Measurements from ENCODE around the gene MCL1.

The MCL1 gene

GRCh38 chr1:150543500-150544143, 35.8 kb downstream of the MCL1 start:
- no peaks in the 10 kb centered on the region for H3K9me3 ChIP-seq (replicated peaks; ENCODE audit: low read length)
- no peak overlapping the region for H3K4me3 ChIP-seq (ENCODE audit: low read length)
- no peaks in the 10 kb centered on the region for H3K36me3 ChIP-seq (ENCODE audit: insufficient read depth, low read length)
- H3K27me3 ChIP-seq (ENCODE audit: control insufficient read depth, insufficient read depth, low read length), result no peaks in the 10 kb centered on the region
- H3K4me1 ChIP-seq (ENCODE audit: control insufficient read depth, insufficient read depth, low read length), result peaks cover 19% of the 10 kb centered on the region
- peak overlapping the region; percentile 10 for H3K9ac ChIP-seq (ENCODE audit: low read depth, low read length)
- H3K4me2 ChIP-seq (ENCODE audit: low read length), result peak overlapping the region; percentile 65

GRCh38 chr1:150537732-150538684, 41.4 kb downstream of the MCL1 start:
- no peaks in the 10 kb centered on the region for H3K36me3 ChIP-seq (ENCODE audit: insufficient read depth, low read length)
- peak overlapping the region; percentile 62 for H3K9ac ChIP-seq (ENCODE audit: low read depth, low read length)
- H3K4me1 ChIP-seq (ENCODE audit: control insufficient read depth, insufficient read depth, low read length), result peaks cover 31% of the 10 kb centered on the region
- no peak overlapping the region for H3K4me2 ChIP-seq (ENCODE audit: low read length)
- H3K9me3 ChIP-seq (replicated peaks; ENCODE audit: low read length), result no peaks in the 10 kb centered on the region
- no peak overlapping the region for H3K4me3 ChIP-seq (ENCODE audit: low read length)
- H3K27me3 ChIP-seq (ENCODE audit: control insufficient read depth, insufficient read depth, low read length), result no peaks in the 10 kb centered on the region

DNA sequence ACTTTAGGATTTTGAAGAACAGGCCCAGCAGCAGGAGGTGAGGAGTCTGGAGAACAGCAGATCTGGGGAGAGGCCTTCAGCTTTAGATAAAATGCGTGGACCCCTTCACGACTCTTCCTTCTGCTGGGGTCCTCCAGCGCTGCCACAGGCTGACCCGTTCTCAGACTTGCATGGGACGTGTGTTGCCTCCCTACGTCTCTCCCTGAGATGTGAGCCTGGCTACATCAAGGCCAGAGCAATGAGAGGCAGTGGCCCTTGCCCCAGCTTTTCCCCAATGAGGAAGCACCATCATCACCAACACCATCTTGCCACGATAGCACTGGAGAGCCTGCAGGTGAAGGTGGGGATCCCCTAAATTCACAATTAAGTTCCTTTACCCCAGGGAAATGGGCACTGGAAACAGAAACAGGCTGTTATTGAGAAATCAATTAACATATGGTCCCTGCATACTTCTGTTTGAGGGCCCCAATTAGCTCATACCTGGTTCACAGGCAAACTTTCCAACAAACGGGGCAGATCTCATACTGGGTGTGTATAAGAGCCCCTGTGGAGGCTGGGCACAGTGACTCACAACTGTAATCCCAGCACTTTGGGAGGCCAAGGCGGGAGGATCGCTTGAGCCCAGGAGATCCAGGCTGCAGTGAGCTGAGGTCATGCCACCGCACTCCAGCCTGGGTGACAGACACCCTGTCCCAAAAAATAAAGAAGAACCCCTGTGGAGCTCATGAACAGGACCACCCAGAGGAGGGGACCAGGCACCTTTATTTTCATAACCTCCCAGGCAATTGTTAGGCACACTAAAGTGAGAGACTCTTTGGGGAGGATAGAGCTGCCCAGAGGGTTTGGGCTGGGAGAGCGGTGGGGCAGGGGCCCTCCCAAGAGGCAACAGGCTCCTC, 42.3 kb downstream of the MCL1 start:
- no peaks in the 10 kb centered on the region for H3K27me3 ChIP-seq (ENCODE audit: control insufficient read depth, insufficient read depth, low read length)
- no peaks in the 10 kb centered on the region for H3K9me3 ChIP-seq (replicated peaks; ENCODE audit: low read length)
- H3K36me3 ChIP-seq (ENCODE audit: insufficient read depth, low read length), result no peaks in the 10 kb centered on the region
- no peak overlapping the region for H3K4me3 ChIP-seq (ENCODE audit: low read length)
- H3K4me2 ChIP-seq (ENCODE audit: low read length), result no peak overlapping the region
- peak overlapping the region; percentile 11 for H3K9ac ChIP-seq (ENCODE audit: low read depth, low read length)
- peaks cover 36% of the 10 kb centered on the region for H3K4me1 ChIP-seq (ENCODE audit: control insufficient read depth, insufficient read depth, low read length)

GRCh38 chr1:150535511-150536287, 43.7 kb downstream of the MCL1 start:
- no peaks in the 10 kb centered on the region for H3K36me3 ChIP-seq (ENCODE audit: insufficient read depth, low read length)
- H3K4me2 ChIP-seq (ENCODE audit: low read length), result peak overlapping the region; percentile 3
- peaks cover 36% of the 10 kb centered on the region for H3K4me1 ChIP-seq (ENCODE audit: control insufficient read depth, insufficient read depth, low read length)
- no peak overlapping the region for H3K4me3 ChIP-seq (ENCODE audit: low read length)
- no peaks in the 10 kb centered on the region for H3K9me3 ChIP-seq (replicated peaks; ENCODE audit: low read length)
- no peaks in the 10 kb centered on the region for H3K27me3 ChIP-seq (ENCODE audit: control insufficient read depth, insufficient read depth, low read length)
- no peak overlapping the region for H3K9ac ChIP-seq (ENCODE audit: low read depth, low read length)

DNA sequence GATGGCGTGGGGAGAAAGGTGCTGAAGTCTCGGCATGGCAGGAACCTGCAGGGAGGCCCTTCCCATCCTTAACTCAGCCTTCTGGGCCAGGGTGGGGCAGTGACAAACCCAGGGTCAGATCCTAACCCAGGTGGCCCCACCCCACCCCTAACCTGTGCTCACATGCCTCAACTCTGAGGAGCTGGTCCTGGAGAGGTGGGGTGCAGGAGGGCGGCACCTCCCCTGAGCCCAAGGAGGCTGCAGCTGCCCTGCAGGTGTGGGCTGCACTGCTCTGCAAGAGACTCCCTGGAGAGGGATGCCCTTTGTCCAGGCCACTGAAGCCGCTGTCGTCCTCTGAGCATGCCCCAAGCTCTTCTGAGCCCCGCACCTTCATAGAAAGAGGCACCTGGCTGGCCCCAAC, 45.4 kb downstream of the MCL1 start:
- Histone ChIP-seq H3K27me3 (ENCODE audit: control insufficient read depth, insufficient read depth, low read length) (no peaks in the 10 kb centered on the region), H3K9me3 (replicated peaks; ENCODE audit: low read length) (no peaks in the 10 kb centered on the region), H3K4me2 (ENCODE audit: low read length) (no peak overlapping the region), H3K36me3 (ENCODE audit: insufficient read depth, low read length) (no peaks in the 10 kb centered on the region), H3K4me3 (ENCODE audit: low read length) (no peak overlapping the region), H3K4me1 (ENCODE audit: control insufficient read depth, insufficient read depth, low read length) (peaks cover 39% of the 10 kb centered on the region), H3K9ac (ENCODE audit: low read depth, low read length) (no peak overlapping the region)

DNA sequence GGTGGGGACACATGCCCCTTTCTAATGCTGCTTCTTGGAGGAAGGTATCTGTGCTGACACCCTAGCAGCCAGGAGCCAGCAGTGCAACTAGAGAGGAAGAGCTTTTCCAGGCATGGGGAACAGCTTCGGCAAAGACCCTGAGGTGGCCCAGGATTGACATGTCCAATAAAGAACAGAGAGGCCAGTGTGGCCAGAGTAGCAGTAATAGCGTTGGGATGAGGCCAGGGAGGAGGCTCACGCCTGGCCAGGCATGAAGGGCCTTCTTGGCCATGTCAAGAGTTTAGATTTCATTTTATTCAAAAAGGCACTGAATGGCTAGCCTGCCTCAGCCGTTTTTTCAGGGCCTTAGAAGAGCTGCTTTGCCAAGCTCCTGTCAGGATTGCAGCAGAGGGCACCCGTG, 46.5 kb downstream of the MCL1 start:
- Histone ChIP-seq H3K4me3 (ENCODE audit: low read length) (no peak overlapping the region), H3K4me1 (ENCODE audit: control insufficient read depth, insufficient read depth, low read length) (peaks cover 40% of the 10 kb centered on the region), H3K4me2 (ENCODE audit: low read length) (no peak overlapping the region), H3K9me3 (replicated peaks; ENCODE audit: low read length) (no peaks in the 10 kb centered on the region), H3K36me3 (ENCODE audit: insufficient read depth, low read length) (no peaks in the 10 kb centered on the region), H3K27me3 (ENCODE audit: control insufficient read depth, insufficient read depth, low read length) (no peaks in the 10 kb centered on the region), H3K9ac (ENCODE audit: low read depth, low read length) (no peak overlapping the region)

DNA sequence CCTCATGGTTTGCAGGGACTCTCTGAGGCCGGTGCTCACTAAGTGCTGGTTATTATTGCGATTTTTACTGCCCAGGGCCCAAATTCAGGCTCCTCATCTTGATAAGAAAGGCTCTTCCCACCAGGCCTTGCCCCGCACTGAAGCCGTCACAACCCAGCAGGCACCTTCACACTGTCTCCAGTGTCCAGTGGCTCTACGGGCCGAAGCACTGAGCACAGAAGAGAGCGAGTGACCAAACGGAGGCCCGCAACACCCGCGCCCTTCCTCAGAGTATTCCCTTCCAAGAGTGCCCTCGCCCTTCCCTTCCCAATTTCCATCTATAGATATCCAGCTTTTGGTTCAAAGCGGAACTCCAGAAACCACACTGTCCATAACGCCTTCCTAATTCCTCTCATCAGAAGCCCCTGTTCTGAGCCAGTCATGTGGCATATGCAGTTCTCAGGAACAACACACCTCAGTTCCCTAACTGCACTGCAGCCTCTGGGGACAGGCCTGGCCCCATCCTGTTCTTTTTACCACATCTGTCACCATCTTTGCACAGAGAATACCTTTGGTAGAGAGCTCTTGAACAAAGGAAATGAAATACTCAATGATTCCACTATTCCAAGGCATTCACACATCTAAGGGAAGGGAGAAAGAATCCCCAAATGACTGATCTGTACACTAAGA, 48.8 kb downstream of the MCL1 start:
- no peaks in the 10 kb centered on the region for H3K27me3 ChIP-seq (ENCODE audit: control insufficient read depth, insufficient read depth, low read length)
- H3K4me1 ChIP-seq (ENCODE audit: control insufficient read depth, insufficient read depth, low read length), result peaks cover 26% of the 10 kb centered on the region
- H3K9me3 ChIP-seq (replicated peaks; ENCODE audit: low read length), result no peaks in the 10 kb centered on the region

DNA sequence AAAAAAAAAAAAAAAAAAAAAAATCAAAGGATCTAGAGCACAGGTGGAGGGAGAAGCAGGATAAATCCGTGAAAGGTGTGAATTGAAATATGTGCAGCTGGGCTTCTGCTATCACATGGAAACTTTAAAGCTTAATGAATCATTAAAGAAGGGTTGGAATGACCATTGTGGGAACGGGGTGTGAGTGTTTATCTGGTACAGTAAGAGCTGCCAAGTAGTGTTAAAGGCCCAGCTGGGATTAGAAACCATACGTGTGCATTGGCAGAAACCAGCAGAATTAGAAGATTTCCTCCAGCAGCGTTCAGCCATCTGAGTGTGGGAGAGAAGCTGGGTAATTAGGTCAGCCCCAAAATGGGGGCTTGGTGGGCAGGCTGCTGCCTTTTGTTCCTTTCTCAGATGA, 50.4 kb downstream of the MCL1 start:
- H3K9me3 ChIP-seq (replicated peaks; ENCODE audit: low read length), result no peaks in the 10 kb centered on the region
- H3K27me3 ChIP-seq (ENCODE audit: control insufficient read depth, insufficient read depth, low read length), result no peaks in the 10 kb centered on the region
- H3K9ac ChIP-seq (ENCODE audit: low read depth, low read length), result no peak overlapping the region
- no peak overlapping the region for H3K4me2 ChIP-seq (ENCODE audit: low read length)
- peaks cover 21% of the 10 kb centered on the region for H3K4me1 ChIP-seq (ENCODE audit: control insufficient read depth, insufficient read depth, low read length)
- no peak overlapping the region for H3K4me3 ChIP-seq (ENCODE audit: low read length)
- no peaks in the 10 kb centered on the region for H3K36me3 ChIP-seq (ENCODE audit: insufficient read depth, low read length)

More for the DNA sequence above, 48.8 kb downstream of the MCL1 start:
- H3K4me3 ChIP-seq (ENCODE audit: low read length), result no peak overlapping the region
- H3K4me2 ChIP-seq (ENCODE audit: low read length), result no peak overlapping the region
- H3K9ac ChIP-seq (ENCODE audit: low read depth, low read length), result no peak overlapping the region
- no peaks in the 10 kb centered on the region for H3K36me3 ChIP-seq (ENCODE audit: insufficient read depth, low read length)

GRCh38 chr1:150528196-150528595, 51.2 kb downstream of the MCL1 start:
- no peaks in the 10 kb centered on the region for H3K36me3 ChIP-seq (ENCODE audit: insufficient read depth, low read length)
- H3K4me2 ChIP-seq (ENCODE audit: low read length), result peak overlapping the region; percentile 10
- no peaks in the 10 kb centered on the region for H3K9me3 ChIP-seq (replicated peaks; ENCODE audit: low read length)
- no peaks in the 10 kb centered on the region for H3K27me3 ChIP-seq (ENCODE audit: control insufficient read depth, insufficient read depth, low read length)
- H3K4me1 ChIP-seq (ENCODE audit: control insufficient read depth, insufficient read depth, low read length), result peaks cover 21% of the 10 kb centered on the region
- no peak overlapping the region for H3K4me3 ChIP-seq (ENCODE audit: low read length)
- H3K9ac ChIP-seq (ENCODE audit: low read depth, low read length), result no peak overlapping the region

GRCh38 chr1:150525348-150525747, 54.1 kb downstream of the MCL1 start:
- no peaks in the 10 kb centered on the region for H3K27me3 ChIP-seq (ENCODE audit: control insufficient read depth, insufficient read depth, low read length)
- no peak overlapping the region for H3K4me3 ChIP-seq (ENCODE audit: low read length)
- H3K4me1 ChIP-seq (ENCODE audit: control insufficient read depth, insufficient read depth, low read length), result peaks cover 16% of the 10 kb centered on the region
- H3K36me3 ChIP-seq (ENCODE audit: insufficient read depth, low read length), result no peaks in the 10 kb centered on the region
- no peak overlapping the region for H3K4me2 ChIP-seq (ENCODE audit: low read length)
- H3K9ac ChIP-seq (ENCODE audit: low read depth, low read length), result no peak overlapping the region
- no peaks in the 10 kb centered on the region for H3K9me3 ChIP-seq (replicated peaks; ENCODE audit: low read length)

Data from skeletal muscle satellite cell (primary cell).